Upper lobe of left lung (tissue), 4 donors: ENCODE results near the gene CCM2.

Experiments
- POLR2A ChIP-seq, 4 donors: fragments of 450-650 bp; IDR thresholded peaks; one replicate each; pipeline ENCODE4 v1.5.1; 2016 to 2017; ENCODE audit warnings: antibody characterized with exemption in 4 of 4, mild to moderate bottlenecking in 2 of 4
- POLR2AphosphoS5 ChIP-seq, 2 donors: sonication (generic); formaldehyde crosslinking; IDR thresholded peaks; one replicate each; pipeline ENCODE4 v1.5.1; 2017; ENCODE audit warnings: antibody characterized with exemption in 2 of 2
- TF ChIP-seq, protein P1 (sequence below), 6 experiments: fragments of 450-650 bp in 4 of 6; fragments of 200-600 bp in 2 of 6; sonication (generic) in 2 of 6; IDR thresholded peaks; one replicate each; pipeline ENCODE4 v1.5.1; 2016 to 2019; ENCODE audit warnings: antibody characterized with exemption in 6 of 6

DNA sequence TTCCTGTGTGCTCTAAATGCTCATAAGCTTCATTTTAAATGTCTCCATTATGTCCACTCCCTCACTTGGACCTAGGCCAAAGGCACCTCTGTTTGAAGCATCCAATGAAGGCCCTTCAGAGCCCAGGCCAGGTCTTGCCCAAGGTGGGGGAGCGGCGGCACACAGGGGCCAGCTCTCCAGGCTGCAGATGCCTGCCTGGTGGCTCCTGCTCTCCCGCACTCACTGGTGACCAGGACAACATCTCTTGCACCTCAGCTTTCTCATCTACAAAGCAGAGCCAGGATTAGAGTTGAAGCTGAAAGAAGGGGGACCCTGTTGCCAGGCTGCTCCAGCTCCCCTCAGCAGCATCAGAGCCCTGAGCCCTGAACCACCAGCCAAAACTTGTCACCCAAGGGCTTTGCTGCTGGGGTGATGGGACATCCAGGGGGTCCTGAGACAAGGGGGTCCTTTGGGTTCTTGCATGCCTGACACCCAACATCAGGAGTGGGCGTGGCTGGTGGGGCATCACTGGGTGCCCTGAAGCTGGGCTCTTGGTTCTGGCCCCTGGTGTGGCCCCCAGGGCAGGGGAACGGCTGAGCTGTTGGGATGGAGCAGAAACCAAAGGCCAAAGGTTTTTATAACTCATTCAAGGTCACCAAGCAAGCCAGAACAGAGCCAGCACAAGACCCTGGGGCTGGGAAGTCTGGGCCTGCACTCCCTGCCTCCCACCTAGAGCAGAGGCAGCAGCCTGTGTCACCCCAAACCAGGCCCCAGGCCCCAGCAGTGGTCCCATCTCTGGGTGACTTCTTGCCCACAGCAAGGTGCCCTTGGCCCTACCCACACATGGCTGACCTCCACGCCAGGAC, 87.5 kb downstream of the CCM2 start:
- TF ChIP-seq, protein P1, sequence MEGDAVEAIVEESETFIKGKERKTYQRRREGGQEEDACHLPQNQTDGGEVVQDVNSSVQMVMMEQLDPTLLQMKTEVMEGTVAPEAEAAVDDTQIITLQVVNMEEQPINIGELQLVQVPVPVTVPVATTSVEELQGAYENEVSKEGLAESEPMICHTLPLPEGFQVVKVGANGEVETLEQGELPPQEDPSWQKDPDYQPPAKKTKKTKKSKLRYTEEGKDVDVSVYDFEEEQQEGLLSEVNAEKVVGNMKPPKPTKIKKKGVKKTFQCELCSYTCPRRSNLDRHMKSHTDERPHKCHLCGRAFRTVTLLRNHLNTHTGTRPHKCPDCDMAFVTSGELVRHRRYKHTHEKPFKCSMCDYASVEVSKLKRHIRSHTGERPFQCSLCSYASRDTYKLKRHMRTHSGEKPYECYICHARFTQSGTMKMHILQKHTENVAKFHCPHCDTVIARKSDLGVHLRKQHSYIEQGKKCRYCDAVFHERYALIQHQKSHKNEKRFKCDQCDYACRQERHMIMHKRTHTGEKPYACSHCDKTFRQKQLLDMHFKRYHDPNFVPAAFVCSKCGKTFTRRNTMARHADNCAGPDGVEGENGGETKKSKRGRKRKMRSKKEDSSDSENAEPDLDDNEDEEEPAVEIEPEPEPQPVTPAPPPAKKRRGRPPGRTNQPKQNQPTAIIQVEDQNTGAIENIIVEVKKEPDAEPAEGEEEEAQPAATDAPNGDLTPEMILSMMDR (IDR thresholded peaks at IDR 0.05): no peak
- TF ChIP-seq POLR2AphosphoS5 (IDR thresholded peaks at IDR 0.05) (no peak), POLR2A (IDR thresholded peaks at IDR 0.05) (no peak)
